PC-3 (cell line): ENCODE results near the gene ALDH16A1. TPM values are rescaled to one million over a fixed set of nuclear protein-coding genes. Genes with fewer than 3 reads are reported as not detected.
A peak's percentile ranks its signal among the peaks of the same experiment; 100 is the strongest.

Experiments
- ATAC-seq: fragments of 200-7000 bp; cut with Tn5 transposase; 2 replicates; pipeline ENCODE4 v1.9.1; 2020; ENCODE audit warnings: mild to moderate bottlenecking, moderate library complexity
- BruUV-seq: library from RNA; stranded (reverse); fragments of 400-500 nt; replicated peaks from 2 replicates; lab custom pipeline; 2021; lab: Mats Ljungman, UMichigan
- CTCF ChIA-PET: fragments of 300-600 bp; sonication (Branson Sonifier 250); formaldehyde crosslinking; loops from one replicate; lab custom pipeline; 2022; ENCODE audit warnings: antibody characterized with exemption; lab: Charles Lee
- POLR2A ChIA-PET: fragments of 300-600 bp; sonication (Branson Sonifier 250); formaldehyde crosslinking; loops from one replicate; lab custom pipeline; 2022; ENCODE audit warnings: antibody characterized with exemption; ENCODE audit not compliant: unreplicated experiment; lab: Charles Lee
- DNase-seq: peaks from one replicate; pipeline ENCODE4 v3.0.0-alpha.2; 2015
- H2AFZ ChIP-seq: fragments of 300-600 bp; sonication (generic); 2 replicates; pipeline ENCODE4 v1.6.0; 2016; ENCODE audit warnings: antibody characterized with exemption, low read length
- H3F3A ChIP-seq: fragments of 300-600 bp; sonication (generic); one replicate; pipeline ENCODE4 v1.6.0; 2017; ENCODE audit warnings: antibody characterized with exemption, low read length, control low read depth, mild to moderate bottlenecking; ENCODE audit not compliant: unreplicated experiment
- H3K27ac ChIP-seq: fragments of 300-600 bp; sonication (generic); 2 replicates; pipeline ENCODE4 v1.5.1; 2016; ENCODE audit warnings: mild to moderate bottlenecking, low read length
- H3K27me3 ChIP-seq: fragments of 300-600 bp; sonication (generic); 2 replicates; pipeline ENCODE4 v1.6.1; 2016; ENCODE audit warnings: low read length, mixed read lengths
- H3K36me3 ChIP-seq: fragments of 300-600 bp; sonication (generic); 2 replicates; pipeline ENCODE4 v1.6.1; 2016; ENCODE audit warnings: low read depth, mixed run types, low read length, mixed read lengths
- H3K4me1 ChIP-seq: fragments of 300-600 bp; sonication (generic); 2 replicates; pipeline ENCODE4 v1.5.1; 2016; ENCODE audit warnings: low read length; ENCODE audit not compliant: insufficient read depth
- H3K4me2 ChIP-seq: fragments of 300-600 bp; sonication (generic); 2 replicates; pipeline ENCODE4 v1.6.0; 2016; ENCODE audit warnings: low read length
- H3K4me3 ChIP-seq: fragments of 300-600 bp; sonication (generic); 2 replicates; pipeline ENCODE4 v1.5.1; 2016; ENCODE audit warnings: mild to moderate bottlenecking, low read length, mixed read lengths
- H3K79me2 ChIP-seq: fragments of 300-600 bp; sonication (generic); 2 replicates; pipeline ENCODE4 v1.6.1; 2017; ENCODE audit warnings: low read length, mixed read lengths
- H3K9ac ChIP-seq: fragments of 300-600 bp; sonication (generic); 2 replicates; pipeline ENCODE4 v1.6.0; 2016; ENCODE audit warnings: mild to moderate bottlenecking, low read length
- H3K9me2 ChIP-seq: fragments of 300-600 bp; sonication (generic); replicated peaks from 2 replicates; pipeline ENCODE4 v1.6.1; 2016; ENCODE audit warnings: mixed run types, low read length, mixed read lengths
- H3K9me3 ChIP-seq: fragments of 300-600 bp; sonication (generic); 2 replicates; pipeline ENCODE4 v1.6.1; 2016; ENCODE audit warnings: low read length, mixed read lengths
- H4K20me1 ChIP-seq: fragments of 300-600 bp; sonication (generic); 2 replicates; pipeline ENCODE4 v1.6.1; 2016; ENCODE audit warnings: low read length, mixed read lengths
- CTCF ChIP-seq: fragments of 300-600 bp; sonication (generic); conservative IDR thresholded peaks from 2 replicates; pipeline ENCODE4 v1.5.1; 2017; ENCODE audit warnings: antibody characterized with exemption, low read depth, mild to moderate bottlenecking, low read length
- EZH2 ChIP-seq: fragments of 300-600 bp; sonication (generic); IDR thresholded peaks from one replicate; pipeline ENCODE4 v1.6.1; 2017; ENCODE audit warnings: antibody characterized with exemption, mild to moderate bottlenecking, low read length; ENCODE audit not compliant: unreplicated experiment
- EZH2phosphoT487 ChIP-seq: fragments of 300-600 bp; sonication (generic); IDR thresholded peaks from 2 replicates; pipeline ENCODE4 v1.6.1; 2018; ENCODE audit warnings: mild to moderate bottlenecking, antibody characterized with exemption, low read length, borderline replicate concordance
- intact Hi-C: fragments of 100-400 bp; cut with micrococcal nuclease; formaldehyde crosslinking; loops from 2 replicates; pipeline ENCODE4 v1.9.0; 2023
- total RNA-seq: library from RNA; depleted of rRNA; stranded (reverse); fragments of >200 nt; gene quantifications from 2 replicates; pipeline ENCODE4 v1.2.3, GENCODE V29; 2014

The ALDH16A1 gene
- total RNA-seq, 1 experiment from 2014 or later, result not detected

- H3F3A ChIP-seq, result peaks cover 59% of the 10 kb centered on the region
- peaks cover 50% of the 10 kb centered on the region for H3K79me2 ChIP-seq
- POLR2A ChIA-PET, result interaction anchor here (0.7 kb wide), 1 partner anchor 55 kb away, joined by 3 read pairs; no protein-coding TSS in a partner anchor
- no peak overlapping the region for H3K4me2 ChIP-seq
- H4K20me1 ChIP-seq, result peaks cover 44% of the 10 kb centered on the region
- ATAC-seq (no peak), DNase-seq (peak; percentile 54)
- no peak overlapping the region for H2AFZ ChIP-seq
- intact Hi-C loops, result no loop called here
- no peak overlapping the region for H3K4me3 ChIP-seq
- H3K4me1 ChIP-seq, result peaks cover 21% of the 10 kb centered on the region
- CTCF ChIA-PET, result no interaction called here
- TF ChIP-seq EZH2 (no peak), EZH2phosphoT487 (no peak), CTCF (no peak)
- no peak overlapping the region for H3K9ac ChIP-seq
- no TSS peak for BruUV-seq
- no peaks in the 10 kb centered on the region for H3K9me2 ChIP-seq
- peaks cover 58% of the 10 kb centered on the region for H3K36me3 ChIP-seq
- H3K27ac ChIP-seq, result no peak overlapping the region
- H3K9me3 ChIP-seq, result no peaks in the 10 kb centered on the region
- no peaks in the 10 kb centered on the region for H3K27me3 ChIP-seq
Measured at GRCh38 chr19:49492573-49493405, 39.8 kb downstream of the ALDH16A1 start.

DNA sequence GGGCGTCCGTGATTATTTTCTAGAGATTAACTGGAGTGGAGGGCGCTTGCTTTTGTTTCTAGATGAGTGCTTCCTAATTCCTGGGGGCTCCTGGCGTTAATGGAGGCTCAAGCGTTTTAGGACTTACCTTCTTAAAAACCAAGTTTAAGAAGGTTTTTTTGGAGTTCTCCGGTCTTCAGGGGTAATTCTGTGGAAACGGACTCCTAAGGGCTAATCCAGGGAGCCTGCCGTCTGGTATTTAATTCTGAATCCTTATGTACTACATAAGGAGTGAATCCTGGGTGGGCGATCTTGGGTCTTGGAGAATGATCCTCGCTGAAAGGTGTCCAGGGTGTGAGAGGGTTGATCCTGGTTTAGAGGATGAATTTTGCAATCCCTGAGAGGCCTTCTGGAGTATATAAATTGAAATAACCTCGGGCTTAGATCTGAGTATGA is 43.6 kb downstream of the ALDH16A1 start:
- H3K9ac ChIP-seq, result peak overlapping the region; percentile 98
- H4K20me1 ChIP-seq, result peaks cover 32% of the 10 kb centered on the region
- ChIA-PET CTCF (interaction anchor here (0.5 kb wide), 1 partner anchor 90 kb away, joined by 4 read pairs; no protein-coding TSS in a partner anchor), POLR2A (no interaction called here)
- BruUV-seq, result TSS peak; percentile 53
- H3F3A ChIP-seq, result peaks cover 47% of the 10 kb centered on the region
- peak overlapping the region; percentile 72 for H3K27ac ChIP-seq
- DNase-seq (no peak), ATAC-seq (no peak)
- no peaks in the 10 kb centered on the region for H3K27me3 ChIP-seq
- no peak for TF ChIP-seq CTCF
- TF ChIP-seq EZH2, result no peak
- no peak for TF ChIP-seq EZH2phosphoT487
- H2AFZ ChIP-seq, result no peak overlapping the region
- H3K4me2 ChIP-seq, result peak overlapping the region; percentile 97
- peak overlapping the region; percentile 94 for H3K4me3 ChIP-seq
- peaks cover 45% of the 10 kb centered on the region for H3K36me3 ChIP-seq
- H3K9me3 ChIP-seq, result no peaks in the 10 kb centered on the region
- H3K9me2 ChIP-seq, result no peaks in the 10 kb centered on the region
- peaks cover 30% of the 10 kb centered on the region for H3K79me2 ChIP-seq
- intact Hi-C loops, result loop anchor here (2.0 to 5.0 kb wide), 2 partner anchors 144 to 181 kb away; partner anchors contain the start of genes PRMT1 and RRAS
- H3K4me1 ChIP-seq, result peaks cover 19% of the 10 kb centered on the region
